ENCODE results near the gene GPR135. TPM values are rescaled to one million over a fixed set of nuclear protein-coding genes. Genes with fewer than 3 reads are reported as not detected.

GPR135 gene
- total and polyA plus RNA-seq, 4 donors = 0.22 to 2.9 (median 0.44) TPM

DNA sequence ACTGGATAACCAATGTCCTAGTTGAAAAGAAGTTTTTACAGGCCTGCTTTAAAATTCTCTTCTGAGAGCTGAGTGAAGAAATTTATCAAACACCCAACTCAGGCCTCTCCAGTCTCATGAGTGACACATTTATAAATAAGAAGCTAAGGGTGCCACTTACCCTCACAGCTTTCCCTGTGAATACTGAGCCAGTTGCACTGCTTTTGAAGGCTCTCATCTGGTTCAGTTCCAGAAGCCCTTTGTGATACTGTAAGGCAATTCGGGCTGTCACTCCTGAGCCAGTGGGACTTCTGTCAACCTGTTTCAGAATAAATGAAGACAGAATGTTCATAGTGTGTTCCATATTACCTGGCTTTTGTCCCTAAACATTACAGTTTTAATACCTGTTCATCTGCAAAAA, 10.5 kb upstream of the GPR135 start:
- DNase-seq (ENCODE audit: low spot score) = no peak
- no peak overlapping the region for H3K9ac ChIP-seq (ENCODE audit: low read depth in 1 of 2, low read length in 2 of 2)
- no peak overlapping the region for H3K27ac ChIP-seq (ENCODE audit: low read depth in 1 of 2, low read length in 2 of 2)
- TF ChIP-seq RAD21 (IDR thresholded peaks at IDR 0.05) (no peak), HNF4A (conservative IDR thresholded peaks at IDR 0.05) (no peak), ATF3 (IDR thresholded peaks at IDR 0.05) (no peak), FOXA2 (IDR thresholded peaks at IDR 0.05) (no peak), MAX (IDR thresholded peaks at IDR 0.05) (no peak), YY1 (IDR thresholded peaks at IDR 0.05) (no peak), NR2F2 (IDR thresholded peaks at IDR 0.05) (no peak), TAF1 (conservative IDR thresholded peaks at IDR 0.05) (no peak), EGR1 (IDR thresholded peaks at IDR 0.05; ENCODE audit: low read depth in 2 of 2) (no peak), CTCF (IDR thresholded peaks at IDR 0.05; ENCODE audit: low read depth, low read length, missing input control) (no peak)
- TF ChIP-seq, protein P1, sequence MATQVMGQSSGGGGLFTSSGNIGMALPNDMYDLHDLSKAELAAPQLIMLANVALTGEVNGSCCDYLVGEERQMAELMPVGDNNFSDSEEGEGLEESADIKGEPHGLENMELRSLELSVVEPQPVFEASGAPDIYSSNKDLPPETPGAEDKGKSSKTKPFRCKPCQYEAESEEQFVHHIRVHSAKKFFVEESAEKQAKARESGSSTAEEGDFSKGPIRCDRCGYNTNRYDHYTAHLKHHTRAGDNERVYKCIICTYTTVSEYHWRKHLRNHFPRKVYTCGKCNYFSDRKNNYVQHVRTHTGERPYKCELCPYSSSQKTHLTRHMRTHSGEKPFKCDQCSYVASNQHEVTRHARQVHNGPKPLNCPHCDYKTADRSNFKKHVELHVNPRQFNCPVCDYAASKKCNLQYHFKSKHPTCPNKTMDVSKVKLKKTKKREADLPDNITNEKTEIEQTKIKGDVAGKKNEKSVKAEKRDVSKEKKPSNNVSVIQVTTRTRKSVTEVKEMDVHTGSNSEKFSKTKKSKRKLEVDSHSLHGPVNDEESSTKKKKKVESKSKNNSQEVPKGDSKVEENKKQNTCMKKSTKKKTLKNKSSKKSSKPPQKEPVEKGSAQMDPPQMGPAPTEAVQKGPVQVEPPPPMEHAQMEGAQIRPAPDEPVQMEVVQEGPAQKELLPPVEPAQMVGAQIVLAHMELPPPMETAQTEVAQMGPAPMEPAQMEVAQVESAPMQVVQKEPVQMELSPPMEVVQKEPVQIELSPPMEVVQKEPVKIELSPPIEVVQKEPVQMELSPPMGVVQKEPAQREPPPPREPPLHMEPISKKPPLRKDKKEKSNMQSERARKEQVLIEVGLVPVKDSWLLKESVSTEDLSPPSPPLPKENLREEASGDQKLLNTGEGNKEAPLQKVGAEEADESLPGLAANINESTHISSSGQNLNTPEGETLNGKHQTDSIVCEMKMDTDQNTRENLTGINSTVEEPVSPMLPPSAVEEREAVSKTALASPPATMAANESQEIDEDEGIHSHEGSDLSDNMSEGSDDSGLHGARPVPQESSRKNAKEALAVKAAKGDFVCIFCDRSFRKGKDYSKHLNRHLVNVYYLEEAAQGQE (IDR thresholded peaks at IDR 0.05) = no peak
- peaks cover 6 to 30% (median 21%) of the 10 kb centered on the region in 4 donors for H3K36me3 ChIP-seq (ENCODE audit: control insufficient read depth in 4 of 4, insufficient read depth in 3 of 4, low read depth in 1 of 4, low read length in 3 of 4)
- no peaks in the 10 kb centered on the region for H3K9me3 ChIP-seq (ENCODE audit: control insufficient read depth in 4 of 4, low read length in 3 of 4)
- no peaks in the 10 kb centered on the region for H3K4me1 ChIP-seq (ENCODE audit: control insufficient read depth in 4 of 4, insufficient read depth in 4 of 4, low read length in 3 of 4)
- 93% methylated on average over 1 of the region's 1 CpG for WGBS
- no peaks in the 10 kb centered on the region for H3K27me3 ChIP-seq (ENCODE audit: control insufficient read depth in 4 of 4, insufficient read depth in 4 of 4, low read length in 3 of 4)
- no peak overlapping the region for H3K4me3 ChIP-seq (ENCODE audit: low read depth in 1 of 3, low read length in 3 of 3)

- Histone ChIP-seq H3K9me3 (ENCODE audit: control insufficient read depth in 4 of 4, low read length in 3 of 4) (no peaks in the 10 kb centered on the region), H3K27ac (ENCODE audit: low read depth in 1 of 2, low read length in 2 of 2) (no peak overlapping the region), H3K9ac (ENCODE audit: low read depth in 1 of 2, low read length in 2 of 2) (no peak overlapping the region), H3K36me3 (ENCODE audit: control insufficient read depth in 4 of 4, insufficient read depth in 3 of 4, low read depth in 1 of 4, low read length in 3 of 4) (peaks cover 6 to 30% (median 21%) of the 10 kb centered on the region in 4 donors), H3K4me3 (ENCODE audit: low read depth in 1 of 3, low read length in 3 of 3) (no peak overlapping the region), H3K27me3 (ENCODE audit: control insufficient read depth in 4 of 4, insufficient read depth in 4 of 4, low read length in 3 of 4) (no peaks in the 10 kb centered on the region), H3K4me1 (ENCODE audit: control insufficient read depth in 4 of 4, insufficient read depth in 4 of 4, low read length in 3 of 4) (no peaks in the 10 kb centered on the region)
- DNase-seq (ENCODE audit: low spot score) = no peak
- WGBS = 92% methylated on average over 1 of the region's 1 CpG
- TF ChIP-seq HNF4A (conservative IDR thresholded peaks at IDR 0.05) (no peak), SP1 (IDR thresholded peaks at IDR 0.05) (no peak), MAX (IDR thresholded peaks at IDR 0.05) (no peak), YY1 (IDR thresholded peaks at IDR 0.05) (no peak), GABPA (IDR thresholded peaks at IDR 0.05 in 1 of 2, conservative IDR thresholded peaks at IDR 0.05 in 1 of 2) (no peak), CTCF (IDR thresholded peaks at IDR 0.05; ENCODE audit: low read depth, low read length, missing input control) (no peak), ATF3 (IDR thresholded peaks at IDR 0.05) (no peak), ZBTB33 (IDR thresholded peaks at IDR 0.05) (no peak), HNF4G (IDR thresholded peaks at IDR 0.05) (no peak), NR2F2 (IDR thresholded peaks at IDR 0.05) (no peak), FOXA1 (IDR thresholded peaks at IDR 0.05) (no peak), RAD21 (IDR thresholded peaks at IDR 0.05) (no peak), FOXA2 (IDR thresholded peaks at IDR 0.05) (no peak), JUND (IDR thresholded peaks at IDR 0.05) (no peak)
- TF ChIP-seq, protein P1 (IDR thresholded peaks at IDR 0.05) = no peak
These were observed 9.0 kb upstream of the GPR135 start for GRCh38 chr14:59474172-59474571.

Data from liver (tissue), 9 donors.